SKM-1 (cell line): ENCODE results near the gene NOL11.
"Not testable (repeated sequence)": the region's sequence is repeated elsewhere in the genome, so short reads cannot be mapped to it uniquely, and the experiment has no call there.

ENCODE experiments used
- DNase-seq: peaks from one replicate; lab custom pipeline; 2025; ENCODE audit not compliant: unreplicated experiment; lab: John Stamatoyannopoulos, UW

The NOL11 gene

DNA sequence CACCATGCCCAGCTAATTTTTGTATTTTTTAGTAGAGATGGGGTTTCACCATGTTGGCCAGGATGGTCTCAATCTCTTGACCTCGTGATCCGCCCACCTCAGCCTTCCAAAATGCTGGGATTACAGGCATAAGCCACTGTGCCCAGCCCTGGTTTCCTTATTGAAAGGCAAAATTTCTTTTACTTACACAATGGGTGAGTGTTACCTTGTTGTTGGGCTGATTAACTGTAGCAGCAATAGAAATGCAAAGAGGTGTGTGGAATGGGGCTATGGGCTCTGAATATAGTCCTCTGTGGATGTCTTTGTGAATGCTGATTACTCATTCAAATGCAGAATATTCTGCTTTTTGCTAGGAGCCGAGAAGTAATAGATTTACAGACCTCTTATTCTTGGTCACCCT, 34.4 kb downstream of the NOL11 start:
- not testable (repeated sequence) for DNase-seq

DNA sequence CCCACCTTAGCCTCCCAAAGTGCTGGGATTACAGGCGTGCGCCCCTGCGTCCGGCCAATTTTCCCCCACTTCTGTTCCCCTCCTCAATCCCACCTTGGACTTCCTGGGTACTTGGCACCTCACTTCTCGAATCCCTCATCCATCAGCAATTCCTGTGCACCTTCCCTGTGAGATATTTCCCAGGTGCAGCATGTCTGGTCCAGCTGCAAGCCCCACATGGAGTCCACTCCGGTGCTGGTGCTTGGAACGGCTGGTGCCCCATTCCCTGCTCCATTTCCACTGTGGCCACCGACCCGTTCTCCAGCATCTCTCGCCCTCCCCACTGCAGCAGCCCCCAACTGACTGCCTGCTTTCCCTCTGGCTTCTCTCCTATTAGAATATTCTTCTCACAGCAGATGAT, 35.3 kb downstream of the NOL11 start:
- no peak for DNase-seq

DNA sequence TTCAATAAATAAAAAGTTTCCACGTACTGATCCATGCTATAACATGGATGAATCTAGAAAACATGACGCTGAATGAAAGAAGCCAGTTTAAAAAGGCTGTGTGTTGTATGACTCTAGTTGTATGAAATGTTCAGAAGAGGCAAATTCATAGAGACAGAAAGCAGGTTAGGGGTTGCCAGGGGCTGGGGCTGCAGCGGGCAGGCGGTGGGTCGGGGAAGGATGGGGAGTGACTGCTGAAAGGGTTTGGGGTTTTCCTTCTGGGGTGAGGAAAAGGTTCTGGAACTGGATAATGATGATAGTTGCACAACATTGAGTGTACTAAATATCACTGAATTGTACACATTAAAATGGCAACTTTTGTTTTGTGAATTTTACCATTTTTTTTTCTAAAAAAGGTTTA, 36.3 kb downstream of the NOL11 start:
- no peak for DNase-seq

- DNase-seq, result not testable (repeated sequence)
These were observed 37.0 kb downstream of the NOL11 start for GRCh38 chr17:67754686-67755085.

DNA sequence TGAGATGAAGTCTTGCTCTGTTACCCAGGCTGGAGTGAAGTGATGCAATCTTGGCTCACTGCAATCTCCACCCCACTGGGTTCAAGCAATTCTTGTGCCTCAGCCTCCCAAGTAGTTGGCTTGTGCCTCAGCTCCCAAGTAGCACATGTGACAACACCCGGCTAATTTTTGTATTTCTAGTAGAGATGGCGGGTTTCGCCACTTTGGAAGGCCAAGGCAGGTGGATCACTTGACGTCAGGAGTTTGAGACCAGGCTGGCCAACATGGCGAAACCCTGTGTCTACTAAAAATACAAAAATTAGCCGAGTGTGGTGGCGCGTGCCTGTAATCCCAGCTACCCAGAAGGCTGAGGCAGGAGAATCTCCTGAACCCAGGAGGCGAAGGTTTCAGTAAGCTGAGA, 39.0 kb downstream of the NOL11 start:
- DNase-seq, result not testable (repeated sequence)

DNA sequence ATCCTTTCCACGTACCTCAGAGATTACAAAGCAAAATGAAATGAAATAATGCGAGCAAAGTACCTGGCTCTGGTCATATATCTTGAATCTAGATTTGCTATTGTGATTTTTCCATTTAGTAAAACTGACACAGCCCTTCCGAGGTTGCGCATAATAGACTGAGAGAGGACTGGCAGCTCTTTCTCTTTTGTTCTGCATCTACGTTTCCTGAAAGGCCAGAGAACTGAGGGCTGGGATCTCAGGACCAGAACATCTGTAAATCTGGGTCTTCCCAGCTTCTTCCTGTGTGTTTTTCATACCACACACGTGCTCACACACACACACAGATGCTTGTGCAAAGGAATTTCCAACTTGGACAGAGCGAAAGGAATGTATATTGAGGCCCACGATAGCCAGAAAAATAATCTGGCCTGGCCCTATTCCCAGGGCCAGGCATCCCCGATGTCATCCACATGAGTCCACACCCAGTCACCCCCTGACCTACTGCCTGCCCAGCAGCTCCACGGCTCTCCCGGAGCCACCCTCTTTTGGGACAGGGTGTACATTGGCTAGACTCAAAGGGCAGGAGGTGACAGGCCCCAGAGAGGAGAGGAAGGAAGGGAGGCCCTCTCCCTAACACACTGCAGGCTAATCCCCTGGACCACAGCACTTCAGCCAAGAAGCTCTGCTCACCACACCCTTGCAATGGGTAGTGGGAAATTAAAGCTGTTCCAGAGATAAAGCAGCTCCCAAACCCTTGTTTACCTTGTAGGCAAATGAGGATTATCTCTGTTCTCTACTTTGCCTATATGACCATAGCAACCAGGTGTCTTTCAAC, 41.8 kb downstream of the NOL11 start:
- no peak for DNase-seq

DNA sequence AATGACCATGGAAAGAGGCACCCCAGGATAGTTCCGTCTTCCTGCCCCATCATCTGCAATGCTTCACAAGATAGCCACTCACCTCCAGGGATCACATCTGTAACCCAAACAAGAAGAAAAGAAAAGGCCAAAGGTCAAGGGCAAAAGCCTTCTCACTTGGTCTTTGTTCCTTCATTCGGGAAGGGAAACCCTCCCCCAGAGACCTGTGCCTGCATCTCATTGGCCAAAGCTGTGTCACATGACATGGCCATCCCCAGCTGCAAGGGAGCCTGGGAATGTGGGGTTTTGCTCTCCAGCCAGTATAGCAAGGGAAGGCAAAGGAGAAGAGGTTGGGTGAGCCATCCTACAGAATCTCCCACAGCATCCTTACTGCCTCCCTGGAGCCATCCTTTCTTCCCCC, 47.9 kb downstream of the NOL11 start:
- no peak for DNase-seq

DNA sequence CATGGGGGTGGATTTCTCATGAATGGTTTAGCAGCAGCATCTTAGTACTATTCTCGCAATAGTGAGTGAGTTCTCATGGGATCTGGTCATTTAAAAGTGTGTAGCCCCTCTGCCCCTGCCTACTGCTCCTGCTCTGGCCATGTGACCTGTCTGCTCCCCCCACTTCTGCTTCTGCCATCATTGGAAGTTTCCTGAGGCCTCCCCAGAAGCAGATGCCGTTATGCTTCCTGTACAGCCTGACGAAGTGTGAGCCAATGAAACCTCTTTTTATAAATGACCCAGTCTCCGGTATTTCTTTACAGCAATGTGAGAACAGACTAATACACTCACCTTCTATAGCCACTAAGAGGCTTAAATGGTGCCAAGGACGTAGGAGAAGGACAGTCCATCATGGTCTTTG, 51.5 kb downstream of the NOL11 start:
- DNase-seq, result no peak

GRCh38 chr17:67770539-67770938, 52.8 kb downstream of the NOL11 start:
- DNase-seq, result no peak

DNA sequence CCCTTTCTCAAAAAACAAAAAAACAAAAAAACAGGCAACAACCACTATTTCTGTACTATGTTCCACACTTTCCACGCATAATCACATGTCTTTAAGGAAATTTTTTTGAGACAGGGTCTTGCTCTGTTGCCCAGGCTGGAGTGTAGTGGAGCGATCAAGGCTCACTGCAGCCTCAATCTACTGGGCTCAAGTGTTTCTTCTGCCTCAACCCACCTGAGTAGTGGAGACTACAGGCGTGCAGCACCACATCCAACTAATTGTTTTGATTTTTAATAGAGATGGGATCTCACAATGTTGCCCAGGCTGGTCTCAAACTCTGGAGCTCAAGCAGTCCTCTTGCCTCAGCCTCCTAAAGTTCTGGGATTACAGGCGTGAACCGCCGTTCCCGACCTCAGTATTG, 54.9 kb downstream of the NOL11 start:
- no peak for DNase-seq

DNA sequence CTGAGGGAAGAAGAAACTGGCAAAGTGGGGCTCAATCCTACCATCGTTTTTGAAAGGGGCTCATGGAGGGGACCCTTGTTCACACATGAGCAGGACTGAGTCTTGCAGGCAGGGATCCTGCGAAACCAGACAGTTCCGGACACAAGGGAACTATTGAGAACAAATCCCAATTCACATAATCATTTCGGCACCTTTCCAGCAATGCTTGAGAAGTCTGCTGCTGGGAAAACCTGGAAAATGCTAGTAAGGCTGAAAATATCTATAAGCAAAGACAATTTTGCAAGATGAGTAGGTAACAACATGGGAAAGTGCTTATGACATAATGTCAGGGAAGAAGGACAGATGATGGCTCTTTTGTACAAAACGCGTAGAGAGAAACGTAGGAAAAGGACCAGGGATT, 55.5 kb downstream of the NOL11 start:
- no peak for DNase-seq

GRCh38 chr17:67779098-67779672, 61.4 kb downstream of the NOL11 start:
- DNase-seq, result no peak

DNA sequence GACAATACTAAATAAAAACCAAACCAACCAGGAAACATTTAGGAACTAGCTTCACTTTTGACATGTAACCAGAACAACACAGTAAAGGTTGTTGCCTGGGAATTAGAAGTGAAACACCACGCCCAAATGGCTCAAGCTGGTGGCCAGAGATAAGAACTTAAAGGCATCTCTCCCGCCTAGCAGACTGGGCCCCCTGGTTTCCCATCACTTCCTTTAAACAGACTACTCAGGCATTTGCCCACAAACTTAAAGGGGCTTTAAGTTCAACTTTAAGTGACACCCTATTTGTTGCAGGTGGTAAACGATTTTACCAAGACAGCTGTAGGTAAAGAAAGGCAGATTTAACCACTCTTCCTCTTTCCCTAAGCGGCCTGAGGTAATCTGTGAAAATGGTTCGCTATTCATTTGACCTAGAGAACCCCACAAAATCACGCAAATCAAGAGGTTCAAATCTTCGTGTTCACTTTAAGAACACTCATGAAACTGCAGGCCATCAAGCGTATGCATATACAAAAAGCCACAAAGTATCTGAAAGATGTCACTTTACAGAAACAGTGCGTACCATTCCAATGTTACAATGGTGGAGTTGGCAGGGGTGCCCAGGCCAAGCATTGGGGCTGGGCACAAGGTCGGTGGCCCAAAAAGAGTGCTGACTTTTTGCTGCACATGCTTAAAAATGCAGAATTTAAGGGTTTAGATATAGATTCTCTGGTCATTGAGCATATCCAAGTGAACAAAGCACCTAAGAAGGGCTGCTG, 66.8 kb downstream of the NOL11 start:
- DNase-seq, result no peak

DNA sequence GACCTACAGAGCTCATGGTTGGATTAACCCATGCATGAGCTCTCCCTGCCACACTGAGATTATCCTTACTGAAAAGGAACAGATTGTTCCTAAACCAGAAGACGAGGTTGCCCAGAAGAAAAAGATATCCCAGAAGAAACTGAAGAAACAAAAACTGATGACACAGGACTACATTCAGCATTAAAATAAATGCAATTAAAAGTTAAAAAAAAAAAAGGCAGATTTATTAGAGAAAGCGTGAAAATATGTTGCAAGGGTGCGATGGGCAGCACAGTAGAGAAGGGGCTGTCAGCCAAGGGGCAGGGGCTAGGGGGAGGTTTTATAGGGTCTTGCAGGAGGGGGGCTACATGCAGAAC, 67.4 kb downstream of the NOL11 start:
- no peak for DNase-seq

DNA sequence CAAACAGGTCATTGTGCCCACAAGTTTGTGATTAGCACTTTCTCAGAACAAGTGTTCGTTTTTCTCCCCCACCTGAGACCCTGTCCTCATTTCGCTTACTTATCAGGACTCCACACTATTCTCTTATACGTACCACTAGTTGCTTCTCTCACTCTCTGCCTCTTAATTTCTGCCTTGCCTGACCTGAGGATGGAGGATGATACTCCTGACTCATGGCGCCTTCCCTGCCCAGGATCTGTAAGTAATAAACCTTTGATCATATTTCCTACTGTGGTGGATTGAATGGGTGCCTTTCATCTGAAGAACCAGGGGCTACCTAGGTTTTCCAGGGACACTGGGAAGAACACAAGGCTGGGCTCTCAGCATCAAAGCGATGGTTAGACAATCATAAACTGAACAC, 67.8 kb downstream of the NOL11 start:
- no peak for DNase-seq
